PC-3 (cell line): ENCODE measurements around the gene SEC22A. TPM values are rescaled to one million over a fixed set of nuclear protein-coding genes. Genes with fewer than 3 reads are reported as not detected.

Source experiments
- ATAC-seq: fragments of 200-7000 bp; cut with Tn5 transposase; 2 replicates; pipeline ENCODE4 v1.9.1; 2020; ENCODE audit warnings: mild to moderate bottlenecking, moderate library complexity
- BruUV-seq: library from RNA; stranded (reverse); fragments of 400-500 nt; replicated peaks from 2 replicates; lab custom pipeline; 2021; lab: Mats Ljungman, UMichigan
- CTCF ChIA-PET: fragments of 300-600 bp; sonication (Branson Sonifier 250); formaldehyde crosslinking; loops from one replicate; lab custom pipeline; 2022; ENCODE audit warnings: antibody characterized with exemption; lab: Charles Lee
- POLR2A ChIA-PET: fragments of 300-600 bp; sonication (Branson Sonifier 250); formaldehyde crosslinking; loops from one replicate; lab custom pipeline; 2022; ENCODE audit warnings: antibody characterized with exemption; ENCODE audit not compliant: unreplicated experiment; lab: Charles Lee
- DNase-seq: peaks from one replicate; pipeline ENCODE4 v3.0.0-alpha.2; 2015
- H2AFZ ChIP-seq: fragments of 300-600 bp; sonication (generic); 2 replicates; pipeline ENCODE4 v1.6.0; 2016; ENCODE audit warnings: antibody characterized with exemption, low read length
- H3F3A ChIP-seq: fragments of 300-600 bp; sonication (generic); one replicate; pipeline ENCODE4 v1.6.0; 2017; ENCODE audit warnings: antibody characterized with exemption, low read length, control low read depth, mild to moderate bottlenecking; ENCODE audit not compliant: unreplicated experiment
- H3K27ac ChIP-seq: fragments of 300-600 bp; sonication (generic); 2 replicates; pipeline ENCODE4 v1.5.1; 2016; ENCODE audit warnings: mild to moderate bottlenecking, low read length
- H3K27me3 ChIP-seq: fragments of 300-600 bp; sonication (generic); 2 replicates; pipeline ENCODE4 v1.6.1; 2016; ENCODE audit warnings: low read length, mixed read lengths
- H3K36me3 ChIP-seq: fragments of 300-600 bp; sonication (generic); 2 replicates; pipeline ENCODE4 v1.6.1; 2016; ENCODE audit warnings: low read depth, mixed run types, low read length, mixed read lengths
- H3K4me1 ChIP-seq: fragments of 300-600 bp; sonication (generic); 2 replicates; pipeline ENCODE4 v1.5.1; 2016; ENCODE audit warnings: low read length; ENCODE audit not compliant: insufficient read depth
- H3K4me2 ChIP-seq: fragments of 300-600 bp; sonication (generic); 2 replicates; pipeline ENCODE4 v1.6.0; 2016; ENCODE audit warnings: low read length
- H3K4me3 ChIP-seq: fragments of 300-600 bp; sonication (generic); 2 replicates; pipeline ENCODE4 v1.5.1; 2016; ENCODE audit warnings: mild to moderate bottlenecking, low read length, mixed read lengths
- H3K79me2 ChIP-seq: fragments of 300-600 bp; sonication (generic); 2 replicates; pipeline ENCODE4 v1.6.1; 2017; ENCODE audit warnings: low read length, mixed read lengths
- H3K9ac ChIP-seq: fragments of 300-600 bp; sonication (generic); 2 replicates; pipeline ENCODE4 v1.6.0; 2016; ENCODE audit warnings: mild to moderate bottlenecking, low read length
- H3K9me2 ChIP-seq: fragments of 300-600 bp; sonication (generic); replicated peaks from 2 replicates; pipeline ENCODE4 v1.6.1; 2016; ENCODE audit warnings: mixed run types, low read length, mixed read lengths
- H3K9me3 ChIP-seq: fragments of 300-600 bp; sonication (generic); 2 replicates; pipeline ENCODE4 v1.6.1; 2016; ENCODE audit warnings: low read length, mixed read lengths
- H4K20me1 ChIP-seq: fragments of 300-600 bp; sonication (generic); 2 replicates; pipeline ENCODE4 v1.6.1; 2016; ENCODE audit warnings: low read length, mixed read lengths
- EZH2 ChIP-seq: fragments of 300-600 bp; sonication (generic); IDR thresholded peaks from one replicate; pipeline ENCODE4 v1.6.1; 2017; ENCODE audit warnings: antibody characterized with exemption, mild to moderate bottlenecking, low read length; ENCODE audit not compliant: unreplicated experiment
- EZH2phosphoT487 ChIP-seq: fragments of 300-600 bp; sonication (generic); IDR thresholded peaks from 2 replicates; pipeline ENCODE4 v1.6.1; 2018; ENCODE audit warnings: mild to moderate bottlenecking, antibody characterized with exemption, low read length, borderline replicate concordance
- intact Hi-C: fragments of 100-400 bp; cut with micrococcal nuclease; formaldehyde crosslinking; loops from 2 replicates; pipeline ENCODE4 v1.9.0; 2023
- total RNA-seq: library from RNA; depleted of rRNA; stranded (reverse); fragments of >200 nt; gene quantifications from 2 replicates; pipeline ENCODE4 v1.2.3, GENCODE V29; 2014
- TF ChIP-seq, protein P1 (sequence below): fragments of 300-600 bp; sonication (generic); conservative IDR thresholded peaks from 2 replicates; pipeline ENCODE4 v1.5.1; 2017; ENCODE audit warnings: antibody characterized with exemption, low read depth, mild to moderate bottlenecking, low read length

Gene SEC22A
- total RNA-seq, 1 experiment from 2014 or later: 37.9 TPM

DNA sequence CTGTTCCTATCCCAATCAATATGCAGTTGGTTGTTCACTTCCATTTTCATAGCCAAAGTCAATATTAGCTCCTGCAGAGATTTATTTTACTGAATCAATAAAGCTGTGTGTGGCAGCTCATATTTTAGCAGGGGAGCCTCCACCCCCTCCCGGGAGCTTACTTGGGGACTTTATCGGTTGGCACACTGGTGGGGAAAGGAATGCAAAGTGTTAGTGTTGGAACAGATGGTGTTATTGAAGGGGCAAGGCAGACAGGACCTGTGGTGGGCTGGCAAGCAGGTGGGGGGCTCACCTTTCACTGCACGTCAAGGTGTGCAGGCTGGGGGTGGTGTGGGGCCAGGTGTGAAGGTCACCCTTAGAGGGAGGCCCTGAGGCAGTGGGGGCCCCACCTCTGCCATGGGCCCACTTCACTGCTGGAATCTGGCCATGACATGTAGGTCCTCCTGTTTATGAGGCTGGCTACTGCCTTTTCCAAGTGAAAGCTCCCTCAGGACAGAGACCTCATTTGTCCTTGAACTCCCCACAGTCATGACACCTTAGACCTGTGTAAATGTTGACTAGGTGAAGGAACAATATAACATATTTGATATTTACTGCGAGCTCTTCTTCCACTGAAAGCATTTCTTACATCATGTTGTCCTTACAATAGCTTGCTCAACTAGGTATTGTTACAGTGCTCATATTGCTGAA is 44.0 kb upstream of the SEC22A start:
- no peak overlapping the region for H2AFZ ChIP-seq
- no TSS peak for BruUV-seq
- H3K27me3 ChIP-seq: no peaks in the 10 kb centered on the region
- H3K9ac ChIP-seq: no peak overlapping the region
- no peak overlapping the region for H3K4me3 ChIP-seq
- DNase-seq (no peak), ATAC-seq (peak; percentile 52)
- 0 out of 2 replicates have a peak, but pooled peaks cover 3% of the 10 kb centered on the region for H4K20me1 ChIP-seq
- no peak for TF ChIP-seq EZH2phosphoT487
- TF ChIP-seq, protein P1, sequence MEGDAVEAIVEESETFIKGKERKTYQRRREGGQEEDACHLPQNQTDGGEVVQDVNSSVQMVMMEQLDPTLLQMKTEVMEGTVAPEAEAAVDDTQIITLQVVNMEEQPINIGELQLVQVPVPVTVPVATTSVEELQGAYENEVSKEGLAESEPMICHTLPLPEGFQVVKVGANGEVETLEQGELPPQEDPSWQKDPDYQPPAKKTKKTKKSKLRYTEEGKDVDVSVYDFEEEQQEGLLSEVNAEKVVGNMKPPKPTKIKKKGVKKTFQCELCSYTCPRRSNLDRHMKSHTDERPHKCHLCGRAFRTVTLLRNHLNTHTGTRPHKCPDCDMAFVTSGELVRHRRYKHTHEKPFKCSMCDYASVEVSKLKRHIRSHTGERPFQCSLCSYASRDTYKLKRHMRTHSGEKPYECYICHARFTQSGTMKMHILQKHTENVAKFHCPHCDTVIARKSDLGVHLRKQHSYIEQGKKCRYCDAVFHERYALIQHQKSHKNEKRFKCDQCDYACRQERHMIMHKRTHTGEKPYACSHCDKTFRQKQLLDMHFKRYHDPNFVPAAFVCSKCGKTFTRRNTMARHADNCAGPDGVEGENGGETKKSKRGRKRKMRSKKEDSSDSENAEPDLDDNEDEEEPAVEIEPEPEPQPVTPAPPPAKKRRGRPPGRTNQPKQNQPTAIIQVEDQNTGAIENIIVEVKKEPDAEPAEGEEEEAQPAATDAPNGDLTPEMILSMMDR: no peak
- TF ChIP-seq EZH2: no peak
- H3K9me2 ChIP-seq: no peaks in the 10 kb centered on the region
- POLR2A ChIA-PET: interaction anchor here (0.7 kb wide), 1 partner anchor 44 kb away, joined by 3 read pairs; the partner anchor contains the start of gene SEC22A
- CTCF ChIA-PET: interaction anchor here (0.6 kb wide), 1 partner anchor 212 kb away, joined by 3 read pairs; no protein-coding TSS in a partner anchor
- no peak overlapping the region for H3K4me2 ChIP-seq
- peaks cover 18% of the 10 kb centered on the region for H3K4me1 ChIP-seq
- H3K27ac ChIP-seq: no peak overlapping the region
- intact Hi-C loops: loop anchor here (2.0 kb wide), 1 partner anchor 101 kb away; no protein-coding TSS in a partner anchor
- no peaks in the 10 kb centered on the region for H3F3A ChIP-seq
- H3K79me2 ChIP-seq: no peaks in the 10 kb centered on the region
- H3K9me3 ChIP-seq: no peaks in the 10 kb centered on the region
- H3K36me3 ChIP-seq: peaks cover 37% of the 10 kb centered on the region; the same call in 1 of the 2 replicates

DNA sequence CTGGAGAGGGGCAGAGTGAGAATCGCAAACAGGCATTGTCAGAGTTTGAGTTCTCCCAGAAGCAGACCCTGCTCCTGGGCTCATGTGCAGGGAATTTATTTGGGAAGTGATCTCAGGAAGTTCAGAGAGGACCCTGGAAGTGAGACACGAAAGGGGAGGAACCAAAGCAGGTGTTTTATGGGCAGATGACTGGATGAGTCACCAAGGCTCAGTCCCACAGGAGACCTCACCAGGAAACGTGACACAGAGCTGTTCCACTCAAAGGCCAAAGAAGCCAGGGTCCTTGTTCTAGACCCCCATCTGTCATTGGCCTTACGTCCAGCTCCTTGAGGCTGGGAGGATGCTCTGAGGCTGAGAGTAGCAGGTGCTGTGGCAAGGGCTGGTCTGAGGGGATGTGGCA is 43.4 kb upstream of the SEC22A start:
- Histone ChIP-seq H3K4me3 (no peak overlapping the region), H3K27ac (no peak overlapping the region), H3K27me3 (no peaks in the 10 kb centered on the region), H3F3A (no peaks in the 10 kb centered on the region), H3K4me1 (peaks cover 18% of the 10 kb centered on the region), H3K79me2 (no peaks in the 10 kb centered on the region), H3K9me3 (no peaks in the 10 kb centered on the region), H3K9me2 (no peaks in the 10 kb centered on the region), H4K20me1 (0 out of 2 replicates have a peak, but pooled peaks cover 3% of the 10 kb centered on the region), H3K4me2 (no peak overlapping the region), H3K36me3 (peaks cover 36% of the 10 kb centered on the region; the same call in 1 of the 2 replicates), H3K9ac (no peak overlapping the region), H2AFZ (no peak overlapping the region)
- intact Hi-C loops: no loop called here
- no TSS peak for BruUV-seq
- POLR2A ChIA-PET: interaction anchor here (0.7 kb wide), 1 partner anchor 43 kb away, joined by 3 read pairs; the partner anchor contains the start of gene SEC22A
- ATAC-seq (peak; percentile 80), DNase-seq (peak; percentile 67)
- CTCF ChIA-PET: interaction anchor here (0.6 kb wide), 1 partner anchor 213 kb away, joined by 3 read pairs; no protein-coding TSS in a partner anchor
- TF ChIP-seq EZH2 (no peak), EZH2phosphoT487 (no peak)
- TF ChIP-seq, protein P1: no peak

DNA sequence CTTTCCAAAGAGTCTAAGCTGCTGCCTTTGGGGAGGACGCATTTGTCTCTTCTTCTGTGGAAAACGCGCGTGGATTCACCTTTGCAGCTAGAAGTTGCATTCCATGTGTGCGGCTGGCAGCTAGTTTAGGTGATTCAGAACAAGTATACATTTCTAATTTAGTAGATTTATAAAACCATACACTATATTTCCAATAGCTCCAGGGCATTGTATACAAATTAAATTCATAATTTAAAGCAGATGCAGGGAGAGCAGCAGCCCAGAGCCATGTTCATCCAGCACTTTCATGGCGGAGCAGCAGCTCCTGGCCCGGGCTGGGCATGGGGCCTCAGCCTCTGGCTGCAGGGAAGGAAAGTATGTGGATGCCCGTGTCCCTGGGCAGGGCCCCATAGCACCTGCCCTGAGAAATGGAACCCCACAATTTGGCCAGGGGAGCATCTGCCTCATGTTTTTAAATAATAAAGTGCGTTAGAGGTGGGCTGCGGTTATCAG is 42.8 kb upstream of the SEC22A start:
- ChIA-PET POLR2A (no interaction called here), CTCF (interaction anchor here (0.7 kb wide), 1 partner anchor 10 kb away, joined by 3 read pairs; no protein-coding TSS in a partner anchor)
- H3K79me2 ChIP-seq: no peaks in the 10 kb centered on the region
- 0 out of 2 replicates have a peak, but pooled peaks cover 3% of the 10 kb centered on the region for H4K20me1 ChIP-seq
- H3F3A ChIP-seq: no peaks in the 10 kb centered on the region
- no peaks in the 10 kb centered on the region for H3K9me2 ChIP-seq
- H3K9ac ChIP-seq: no peak overlapping the region
- intact Hi-C loops: no loop called here
- TF ChIP-seq EZH2 (no peak), EZH2phosphoT487 (no peak)
- TF ChIP-seq, protein P1: no peak
- H2AFZ ChIP-seq: no peak overlapping the region
- no peak overlapping the region for H3K4me3 ChIP-seq
- ATAC-seq (no peak), DNase-seq (no peak)
- no TSS peak for BruUV-seq
- H3K4me2 ChIP-seq: no peak overlapping the region
- H3K27ac ChIP-seq: no peak overlapping the region
- peaks cover 39% of the 10 kb centered on the region for H3K36me3 ChIP-seq
- H3K9me3 ChIP-seq: no peaks in the 10 kb centered on the region
- peaks cover 18% of the 10 kb centered on the region for H3K4me1 ChIP-seq
- H3K27me3 ChIP-seq: no peaks in the 10 kb centered on the region
